CD4-positive, alpha-beta T cell treated with Interleukin-10 for 1 hour (primary cell): ENCODE data around the gene UCKL1.
A peak's percentile ranks its signal among the peaks of the same experiment; 100 is the strongest.
"Not testable (repeated sequence)": the region's sequence is repeated elsewhere in the genome, so short reads cannot be mapped to it uniquely, and the experiment has no call there.

Experiments used
- DNase-seq: peaks from one replicate; pipeline ENCODE4 v3.0.0-alpha.2; 2020

The UCKL1 gene

GRCh38 chr20:63942969-63943807, 13.0 kb downstream of the UCKL1 start:
- no peak for DNase-seq

- peak; percentile 49 for DNase-seq
Observed at GRCh38 chr20:63942250-63942951, 13.8 kb downstream of the UCKL1 start.

GRCh38 chr20:63941282-63942081, 14.7 kb downstream of the UCKL1 start:
- DNase-seq = peak; percentile 88

- no peak for DNase-seq
Observed at GRCh38 chr20:63940472-63941266, 15.5 kb downstream of the UCKL1 start.

GRCh38 chr20:63940071-63940471, 16.1 kb downstream of the UCKL1 start:
- DNase-seq = no peak

GRCh38 chr20:63939061-63939935, 16.9 kb downstream of the UCKL1 start:
- DNase-seq = peak; percentile 26

GRCh38 chr20:63937596-63937995, 18.6 kb downstream of the UCKL1 start:
- DNase-seq = no peak

- DNase-seq = no peak
Observed at GRCh38 chr20:63935447-63935846, 20.8 kb downstream of the UCKL1 start.

- no peak for DNase-seq
Observed at GRCh38 chr20:63934271-63935068, 21.7 kb downstream of the UCKL1 start.

GRCh38 chr20:63933646-63934045, 22.6 kb downstream of the UCKL1 start:
- no peak for DNase-seq

- no peak for DNase-seq
Observed at GRCh38 chr20:63932606-63933160, 23.5 kb downstream of the UCKL1 start.

GRCh38 chr20:63931735-63932134, 24.5 kb downstream of the UCKL1 start:
- DNase-seq = no peak

- no peak for DNase-seq
Observed at GRCh38 chr20:63930971-63931553, 25.2 kb downstream of the UCKL1 start.

- DNase-seq = not testable (repeated sequence)
Observed at GRCh38 chr20:63929473-63929883, 26.7 kb downstream of the UCKL1 start.

- no peak for DNase-seq
Observed at GRCh38 chr20:63929071-63929470, 27.1 kb downstream of the UCKL1 start.

GRCh38 chr20:63926298-63926697, 29.9 kb downstream of the UCKL1 start:
- DNase-seq = no peak

GRCh38 chr20:63924241-63924640, 32.0 kb downstream of the UCKL1 start:
- DNase-seq = no peak

GRCh38 chr20:63923651-63924050, 32.6 kb downstream of the UCKL1 start:
- no peak for DNase-seq

GRCh38 chr20:63920226-63920625, 36.0 kb downstream of the UCKL1 start:
- no peak for DNase-seq

- no peak for DNase-seq
Observed at GRCh38 chr20:63919130-63919529, 37.1 kb downstream of the UCKL1 start.
